Testis (tissue), 2 donors: ENCODE data around the gene OR10W1.

Source experiments
- CTCF ChIP-seq, 3 experiments: fragments of 450-650 bp in 2 of 3; fragments of 200-600 bp in 1 of 3; sonication (generic) in 1 of 3; IDR thresholded peaks; one replicate each; pipeline ENCODE4 v1.5.1; 2016 to 2019; ENCODE audit warnings: antibody characterized with exemption in 3 of 3, mild to moderate bottlenecking in 2 of 3, moderate library complexity in 1 of 3
- POLR2A ChIP-seq: fragments of 450-650 bp; IDR thresholded peaks from one replicate; pipeline ENCODE4 v1.6.1; 2017; ENCODE audit warnings: antibody characterized with exemption, mild to moderate bottlenecking, moderate library complexity

DNA sequence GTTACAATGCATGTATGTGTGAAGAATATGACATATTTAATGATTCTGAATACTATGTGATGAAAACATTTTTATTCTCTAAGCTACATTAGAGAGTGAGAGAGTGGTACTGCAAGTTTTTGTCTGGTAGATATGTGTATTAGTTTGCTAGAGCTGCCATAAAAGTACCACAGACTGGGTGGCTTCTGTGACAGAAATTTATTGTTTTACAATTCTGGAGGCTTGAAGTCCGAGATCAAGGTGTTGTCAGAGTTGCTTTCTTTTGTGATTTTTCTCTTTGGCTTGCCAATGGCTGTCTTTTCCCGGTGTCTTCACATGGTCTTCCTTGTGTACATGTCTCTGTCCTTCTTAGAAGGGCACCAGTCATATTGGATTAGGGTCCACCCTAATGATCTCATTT, 6.9 kb upstream of the OR10W1 start:
- TF ChIP-seq CTCF (IDR thresholded peaks at IDR 0.05) (no peak), POLR2A (no peak)
